AG04450 (cell line): ENCODE results near the gene HOXB5. TPM values are rescaled to one million over a fixed set of nuclear protein-coding genes. Genes with fewer than 3 reads are reported as not detected.

Experiments
- CTCF ChIA-PET: fragments of 300-600, 350-600 bp; formaldehyde crosslinking; extraction: SDS; loops from one replicate; lab custom pipeline; 2022; ENCODE audit warnings: antibody characterized with exemption, inconsistent platforms; lab: Charles Lee
- POLR2A ChIA-PET: fragments of 350-600 bp; formaldehyde crosslinking; extraction: SDS; loops from one replicate; lab custom pipeline; 2021; ENCODE audit warnings: antibody characterized with exemption, inconsistent platforms; lab: Yijun Ruan, JAX
- DNase-seq: peaks from one replicate; pipeline ENCODE4 v3.0.0-alpha.2; 2011; ENCODE audit warnings: low read depth, low spot score
- H3K27ac ChIP-seq: one replicate; pipeline ENCODE4 v1.5.1; 2012; ENCODE audit warnings: low read depth, low read length, control low read depth
- H3K27me3 ChIP-seq: one replicate; pipeline ENCODE4 v1.6.0; 2012; ENCODE audit warnings: low read length; ENCODE audit not compliant: control insufficient read depth, insufficient read depth
- H3K4me3 ChIP-seq: 2 replicates; pipeline ENCODE4 v1.5.1; 2011; ENCODE audit warnings: mild to moderate bottlenecking, low read depth, low read length, control low read depth
- H3K9me3 ChIP-seq: 2 replicates; pipeline ENCODE4 v1.5.1; 2012; ENCODE audit warnings: low read length; ENCODE audit not compliant: control insufficient read depth, insufficient read depth
- CTCF ChIP-seq: IDR thresholded peaks from 2 replicates; pipeline ENCODE4 v1.5.1; 2011; ENCODE audit warnings: low read depth, low read length, control low read depth, inconsistent platforms
- polyA plus RNA-seq: library from polyadenylated mRNA; depleted of rRNA; stranded (reverse); fragments of >200 nt; gene quantifications from 2 replicates; pipeline ENCODE4 v1.2.3, GENCODE V29; 2011

The HOXB5 gene
- polyA plus RNA-seq, 1 experiment, result 9.4 TPM

GRCh38 chr17:48596000-48596734, 2.6 kb upstream of the HOXB5 start:
- POLR2A ChIA-PET, result interaction anchor here (0.7 to 3.0 kb wide), 4 partner anchors 9 to 229 kb away, joined by 3 to 13 read pairs (median 4); no protein-coding TSS in a partner anchor
- Histone ChIP-seq H3K4me3 (peak overlapping the region; percentile 76), H3K27ac (peak overlapping the region; percentile 83), H3K9me3 (no peaks in the 10 kb centered on the region; the same call in 1 of the 2 replicates), H3K27me3 (peaks cover 2% of the 10 kb centered on the region)
- TF ChIP-seq CTCF, result no peak
- DNase-seq, result no peak
- CTCF ChIA-PET, result interaction anchor here (0.6 to 4.8 kb wide), 3 partner anchors 22 to 261 kb away, joined by 3 to 53 read pairs (median 41); no protein-coding TSS in a partner anchor

GRCh38 chr17:48595278-48595999, 1.9 kb upstream of the HOXB5 start:
- Histone ChIP-seq H3K27me3 (peaks cover 2% of the 10 kb centered on the region), H3K4me3 (peak overlapping the region; percentile 76), H3K9me3 (no peaks in the 10 kb centered on the region; the same call in 1 of the 2 replicates), H3K27ac (peak overlapping the region; percentile 91)
- POLR2A ChIA-PET, result interaction anchor here (0.7 to 3.0 kb wide), 3 partner anchors 18 to 228 kb away, joined by 3 to 13 read pairs (median 4); no protein-coding TSS in a partner anchor
- CTCF ChIA-PET, result interaction anchor here (0.5 to 4.8 kb wide), 7 partner anchors 18 to 287 kb away, joined by 3 to 53 read pairs (median 4); no protein-coding TSS in a partner anchor
- no peak for DNase-seq
- TF ChIP-seq CTCF, result no peak

GRCh38 chr17:48594538-48595277, 1.1 kb upstream of the HOXB5 start:
- peaks cover 2% of the 10 kb centered on the region for H3K27me3 ChIP-seq
- TF ChIP-seq CTCF, result no peak
- peak overlapping the region; percentile 76 for H3K4me3 ChIP-seq
- no peaks in the 10 kb centered on the region; the same call in 1 of the 2 replicates for H3K9me3 ChIP-seq
- DNase-seq, result no peak
- peak overlapping the region; percentile 91 for H3K27ac ChIP-seq
- CTCF ChIA-PET, result interaction anchor here (0.5 to 4.8 kb wide), 15 partner anchors 12 to 574 kb away, joined by 3 to 53 read pairs (median 4); no protein-coding TSS in a partner anchor
- POLR2A ChIA-PET, result interaction anchor here (1.2 kb wide), 1 partner anchor 18 kb away, joined by 3 read pairs; no protein-coding TSS in a partner anchor

- H3K4me3 ChIP-seq, result peak overlapping the region; percentile 89
- CTCF ChIA-PET, result interaction anchor here (0.6 to 4.8 kb wide), 20 partner anchors 11 to 573 kb away, joined by 3 to 53 read pairs (median 4); partner anchors contain the start of genes HOXB6 and HOXB7
- H3K27ac ChIP-seq, result peak overlapping the region; percentile 91
- no peaks in the 10 kb centered on the region for H3K27me3 ChIP-seq
- POLR2A ChIA-PET, result interaction anchor here (0.8 to 2.3 kb wide), 4 partner anchors 11 to 52 kb away, joined by 3 to 6 read pairs (median 4); no protein-coding TSS in a partner anchor
- H3K9me3 ChIP-seq, result no peaks in the 10 kb centered on the region; the same call in 1 of the 2 replicates
- TF ChIP-seq CTCF, result peak; percentile 95
- DNase-seq, result peak; percentile 93
These were observed 410 bp upstream of the HOXB5 start for GRCh38 chr17:48593840-48594537.
